ENCODE measurements around the gene GAD1.

- TF ChIP-seq MAFK (IDR thresholded peaks at IDR 0.05; ENCODE audit: partially characterized antibody) (no peak), MAZ (IDR thresholded peaks at IDR 0.05; ENCODE audit: borderline replicate concordance, low read depth, low read length) (no peak), HEYL (CRISPR knock-in tag; IDR thresholded peaks at IDR 0.05) (no peak), POLR2A (IDR thresholded peaks at IDR 0.05; ENCODE audit: low read length) (no peak), CTCF (IDR thresholded peaks at IDR 0.05) (no peak), MYC (IDR thresholded peaks at IDR 0.05; ENCODE audit: borderline replicate concordance, low read length) (no peak), KDM1A (IDR thresholded peaks at IDR 0.05; ENCODE audit: low read depth) (no peak), NFE2L2 (conservative IDR thresholded peaks at IDR 0.05; ENCODE audit: low read length) (no peak), KDM5A (IDR thresholded peaks at IDR 0.05) (no peak), TP53 (CRISPR knock-in tag; IDR thresholded peaks at IDR 0.05) (no peak), EP300 (IDR thresholded peaks at IDR 0.05) (no peak), FOSL2 (IDR thresholded peaks at IDR 0.05) (no peak), FOSL2 (CRISPR knock-in tag; IDR thresholded peaks at IDR 0.05) (no peak), BCL3 (IDR thresholded peaks at IDR 0.05) (no peak), JUN (IDR thresholded peaks at IDR 0.05) (no peak)
These were observed 34.9 kb downstream of the GAD1 start for GRCh38 chr2:170851635-170852034.

Measured in A549 (cell line).